ENCODE results near the gene PATE1.
"Not testable (repeated sequence)": the region's sequence is repeated elsewhere in the genome, so short reads cannot be mapped to it uniquely, and the experiment has no call there.

PATE1 gene

GRCh38 chr11:125745979-125746378, at the start of gene PATE1:
PATE1 (plus strand) TSS chr11:125746279; CDS start chr11:125746305, 26 bp downstream.
- Histone ChIP-seq H3K4me3 (ENCODE audit: low read length) (no peak within 1 kb of the TSS), H2AFZ (ENCODE audit: low read depth, low read length) (no peak within 1 kb of the TSS), H3K36me3 (ENCODE audit: insufficient read depth, low read length) (no peaks in the 10 kb centered on the region), H3K27me3 (ENCODE audit: insufficient read depth, low read length) (peaks cover 8% of the 10 kb centered on the region), H3K4me1 (ENCODE audit: insufficient read depth, low read length) (peaks cover 14% of the 10 kb centered on the region), H3K9me3 (ENCODE audit: low read length) (no peaks in the 10 kb centered on the region)

- Histone ChIP-seq H3K4me3 (ENCODE audit: low read length) (no peak overlapping the region), H3K27me3 (ENCODE audit: insufficient read depth, low read length) (no peaks in the 10 kb centered on the region), H3K36me3 (ENCODE audit: insufficient read depth, low read length) (no peaks in the 10 kb centered on the region), H3K9me3 (ENCODE audit: low read length) (no peaks in the 10 kb centered on the region), H3K4me1 (ENCODE audit: insufficient read depth, low read length) (peaks cover 4% of the 10 kb centered on the region), H2AFZ (ENCODE audit: low read depth, low read length) (no peak overlapping the region)
Measured at GRCh38 chr11:125701018-125701610, 45.0 kb upstream of the PATE1 start.

GRCh38 chr11:125701858-125702621, 44.0 kb upstream of the PATE1 start:
- Histone ChIP-seq H3K4me1 (ENCODE audit: insufficient read depth, low read length) (peaks cover 4% of the 10 kb centered on the region), H3K27me3 (ENCODE audit: insufficient read depth, low read length) (no peaks in the 10 kb centered on the region), H3K9me3 (ENCODE audit: low read length) (no peaks in the 10 kb centered on the region), H3K36me3 (ENCODE audit: insufficient read depth, low read length) (no peaks in the 10 kb centered on the region), H3K4me3 (ENCODE audit: low read length) (no peak overlapping the region), H2AFZ (ENCODE audit: low read depth, low read length) (no peak overlapping the region)

- H3K9me3 ChIP-seq (ENCODE audit: low read length); H3K27me3 ChIP-seq (ENCODE audit: insufficient read depth, low read length); H3K4me3 ChIP-seq (ENCODE audit: low read length): not testable (repeated sequence)
Measured at GRCh38 chr11:125704686-125705085, 41.4 kb upstream of the PATE1 start.

GRCh38 chr11:125720781-125721180, 25.3 kb upstream of the PATE1 start:
- H3K27me3 ChIP-seq (ENCODE audit: insufficient read depth, low read length), result peaks cover 5% of the 10 kb centered on the region
- no peaks in the 10 kb centered on the region for H3K4me1 ChIP-seq (ENCODE audit: insufficient read depth, low read length)
- H2AFZ ChIP-seq (ENCODE audit: low read depth, low read length), result no peak overlapping the region
- H3K4me3 ChIP-seq (ENCODE audit: low read length), result no peak overlapping the region
- H3K36me3 ChIP-seq (ENCODE audit: insufficient read depth, low read length), result no peaks in the 10 kb centered on the region
- no peaks in the 10 kb centered on the region for H3K9me3 ChIP-seq (ENCODE audit: low read length)

More at GRCh38 chr11:125704686-125705085, 41.4 kb upstream of the PATE1 start:
- not testable (repeated sequence) for H2AFZ ChIP-seq (ENCODE audit: low read depth, low read length); H3K4me1 ChIP-seq (ENCODE audit: insufficient read depth, low read length); H3K36me3 ChIP-seq (ENCODE audit: insufficient read depth, low read length)

GRCh38 chr11:125724125-125724524, 22.0 kb upstream of the PATE1 start:
- Histone ChIP-seq H3K27me3 (ENCODE audit: insufficient read depth, low read length) (peaks cover 5% of the 10 kb centered on the region), H3K4me1 (ENCODE audit: insufficient read depth, low read length) (no peaks in the 10 kb centered on the region), H2AFZ (ENCODE audit: low read depth, low read length) (no peak overlapping the region), H3K4me3 (ENCODE audit: low read length) (no peak overlapping the region), H3K36me3 (ENCODE audit: insufficient read depth, low read length) (no peaks in the 10 kb centered on the region), H3K9me3 (ENCODE audit: low read length) (no peaks in the 10 kb centered on the region)

- H3K36me3 ChIP-seq (ENCODE audit: insufficient read depth, low read length), result no peaks in the 10 kb centered on the region
- no peaks in the 10 kb centered on the region for H3K9me3 ChIP-seq (ENCODE audit: low read length)
- no peak overlapping the region for H2AFZ ChIP-seq (ENCODE audit: low read depth, low read length)
- H3K4me1 ChIP-seq (ENCODE audit: insufficient read depth, low read length), result peaks cover 5% of the 10 kb centered on the region
- no peaks in the 10 kb centered on the region for H3K27me3 ChIP-seq (ENCODE audit: insufficient read depth, low read length)
- no peak overlapping the region for H3K4me3 ChIP-seq (ENCODE audit: low read length)
Measured at GRCh38 chr11:125728969-125729368, 17.1 kb upstream of the PATE1 start.

- no peaks in the 10 kb centered on the region for H3K36me3 ChIP-seq (ENCODE audit: insufficient read depth, low read length)
- H3K27me3 ChIP-seq (ENCODE audit: insufficient read depth, low read length), result no peaks in the 10 kb centered on the region
- H3K9me3 ChIP-seq (ENCODE audit: low read length), result peaks cover 2% of the 10 kb centered on the region
- peaks cover 38% of the 10 kb centered on the region for H3K4me1 ChIP-seq (ENCODE audit: insufficient read depth, low read length)
- H3K4me3 ChIP-seq (ENCODE audit: low read length), result no peak overlapping the region
- H2AFZ ChIP-seq (ENCODE audit: low read depth, low read length), result no peak overlapping the region
Measured at GRCh38 chr11:125740617-125741016, 5.5 kb upstream of the PATE1 start.

- Histone ChIP-seq H3K27me3 (ENCODE audit: insufficient read depth, low read length) (peaks cover 8% of the 10 kb centered on the region), H3K9me3 (ENCODE audit: low read length) (no peaks in the 10 kb centered on the region), H2AFZ (ENCODE audit: low read depth, low read length) (no peak overlapping the region), H3K4me3 (ENCODE audit: low read length) (no peak overlapping the region), H3K4me1 (ENCODE audit: insufficient read depth, low read length) (peaks cover 36% of the 10 kb centered on the region), H3K36me3 (ENCODE audit: insufficient read depth, low read length) (no peaks in the 10 kb centered on the region)
Measured at GRCh38 chr11:125743681-125744080, 2.4 kb upstream of the PATE1 start.

GRCh38 chr11:125750629-125751028, 4.5 kb downstream of the PATE1 start:
- Histone ChIP-seq H3K9me3 (ENCODE audit: low read length) (no peaks in the 10 kb centered on the region), H2AFZ (ENCODE audit: low read depth, low read length) (no peak overlapping the region), H3K36me3 (ENCODE audit: insufficient read depth, low read length) (no peaks in the 10 kb centered on the region), H3K27me3 (ENCODE audit: insufficient read depth, low read length) (peaks cover 12% of the 10 kb centered on the region), H3K4me3 (ENCODE audit: low read length) (no peak overlapping the region), H3K4me1 (ENCODE audit: insufficient read depth, low read length) (no peaks in the 10 kb centered on the region)

- Histone ChIP-seq H2AFZ (ENCODE audit: low read depth, low read length) (no peak overlapping the region), H3K9me3 (ENCODE audit: low read length) (no peaks in the 10 kb centered on the region), H3K36me3 (ENCODE audit: insufficient read depth, low read length) (no peaks in the 10 kb centered on the region), H3K4me3 (ENCODE audit: low read length) (no peak overlapping the region), H3K4me1 (ENCODE audit: insufficient read depth, low read length) (no peaks in the 10 kb centered on the region), H3K27me3 (ENCODE audit: insufficient read depth, low read length) (peaks cover 4% of the 10 kb centered on the region)
Measured at GRCh38 chr11:125756050-125756449, 10.0 kb downstream of the PATE1 start.

GRCh38 chr11:125762445-125762844, 16.4 kb downstream of the PATE1 start:
- Histone ChIP-seq H3K9me3 (ENCODE audit: low read length) (no peaks in the 10 kb centered on the region), H3K36me3 (ENCODE audit: insufficient read depth, low read length) (no peaks in the 10 kb centered on the region), H3K27me3 (ENCODE audit: insufficient read depth, low read length) (peaks cover 3% of the 10 kb centered on the region), H3K4me1 (ENCODE audit: insufficient read depth, low read length) (no peaks in the 10 kb centered on the region), H3K4me3 (ENCODE audit: low read length) (no peak overlapping the region), H2AFZ (ENCODE audit: low read depth, low read length) (no peak overlapping the region)

GRCh38 chr11:125763483-125763882, 17.4 kb downstream of the PATE1 start:
- no peak overlapping the region for H2AFZ ChIP-seq (ENCODE audit: low read depth, low read length)
- no peak overlapping the region for H3K4me3 ChIP-seq (ENCODE audit: low read length)
- H3K36me3 ChIP-seq (ENCODE audit: insufficient read depth, low read length), result no peaks in the 10 kb centered on the region
- no peaks in the 10 kb centered on the region for H3K9me3 ChIP-seq (ENCODE audit: low read length)
- H3K27me3 ChIP-seq (ENCODE audit: insufficient read depth, low read length), result peaks cover 3% of the 10 kb centered on the region
- no peaks in the 10 kb centered on the region for H3K4me1 ChIP-seq (ENCODE audit: insufficient read depth, low read length)
